ENCODE results near the gene NEDD1.

Gene NEDD1

GRCh38 chr12:96890331-96890730 lies 16.7 kb upstream of the NEDD1 start:
- Histone ChIP-seq H2AFZ (ENCODE audit: low read length) (no peak overlapping the region), H3K4me2 (ENCODE audit: low read depth, low read length) (no peak overlapping the region)

GRCh38 chr12:96892104-96892503 lies 15.0 kb upstream of the NEDD1 start:
- no peaks in the 10 kb centered on the region for H3K9me2 ChIP-seq (replicated peaks; ENCODE audit: insufficient read depth, low read length)

More at GRCh38 chr12:96890331-96890730, 16.7 kb upstream of the NEDD1 start:
- H3K4me1 ChIP-seq (ENCODE audit: low read length), result no peaks in the 10 kb centered on the region
- H3K4me3 ChIP-seq (ENCODE audit: low read length), result no peak overlapping the region
- no peaks in the 10 kb centered on the region for H3F3A ChIP-seq (ENCODE audit: insufficient read depth, low read length)
- no peak overlapping the region for H3K27ac ChIP-seq (ENCODE audit: low read length)
- H3K9me3 ChIP-seq (replicated peaks; ENCODE audit: insufficient read depth, low read length), result no peaks in the 10 kb centered on the region
- no peaks in the 10 kb centered on the region for H4K20me1 ChIP-seq (ENCODE audit: insufficient read depth, low read length)
- no peaks in the 10 kb centered on the region for H3K27me3 ChIP-seq (replicated peaks; ENCODE audit: insufficient read depth, low read length)
- DNase-seq, result no peak
- no peaks in the 10 kb centered on the region for H3K79me2 ChIP-seq (ENCODE audit: low read length)
- no peaks in the 10 kb centered on the region for H3K9me2 ChIP-seq (replicated peaks; ENCODE audit: insufficient read depth, low read length)
- TF ChIP-seq CTCF (IDR thresholded peaks at IDR 0.05; ENCODE audit: low read length), result no peak
- no peak for TF ChIP-seq EZH2phosphoT487 (IDR thresholded peaks at IDR 0.05; ENCODE audit: low read length)
- no peak for TF ChIP-seq EZH2 (optimal IDR thresholded peaks at IDR 0.05; ENCODE audit: low read depth, low read length)
- no peaks in the 10 kb centered on the region for H3K36me3 ChIP-seq (replicated peaks; ENCODE audit: insufficient read depth, low read length)
- H3K9ac ChIP-seq (ENCODE audit: low read length), result no peak overlapping the region

GRCh38 chr12:96897421-96897820 lies 9.6 kb upstream of the NEDD1 start:
- H3K9me2 ChIP-seq (replicated peaks; ENCODE audit: insufficient read depth, low read length), result no peaks in the 10 kb centered on the region
- no peaks in the 10 kb centered on the region for H3F3A ChIP-seq (ENCODE audit: insufficient read depth, low read length)
- no peak for TF ChIP-seq EZH2phosphoT487 (IDR thresholded peaks at IDR 0.05; ENCODE audit: low read length)
- no peak for TF ChIP-seq CTCF (IDR thresholded peaks at IDR 0.05; ENCODE audit: low read length)
- no peak for TF ChIP-seq EZH2 (optimal IDR thresholded peaks at IDR 0.05; ENCODE audit: low read depth, low read length)
- H4K20me1 ChIP-seq (ENCODE audit: insufficient read depth, low read length), result no peaks in the 10 kb centered on the region
- H3K4me2 ChIP-seq (ENCODE audit: low read depth, low read length), result no peak overlapping the region
- no peak for DNase-seq
- no peaks in the 10 kb centered on the region for H3K79me2 ChIP-seq (ENCODE audit: low read length)
- H3K27ac ChIP-seq (ENCODE audit: low read length), result no peak overlapping the region
- no peaks in the 10 kb centered on the region for H3K36me3 ChIP-seq (replicated peaks; ENCODE audit: insufficient read depth, low read length)
- H3K4me3 ChIP-seq (ENCODE audit: low read length), result no peak overlapping the region
- H3K27me3 ChIP-seq (replicated peaks; ENCODE audit: insufficient read depth, low read length), result no peaks in the 10 kb centered on the region
- no peaks in the 10 kb centered on the region for H3K9me3 ChIP-seq (replicated peaks; ENCODE audit: insufficient read depth, low read length)
- no peak overlapping the region for H3K9ac ChIP-seq (ENCODE audit: low read length)
- H3K4me1 ChIP-seq (ENCODE audit: low read length), result no peaks in the 10 kb centered on the region
- no peak overlapping the region for H2AFZ ChIP-seq (ENCODE audit: low read length)

More at GRCh38 chr12:96892104-96892503, 15.0 kb upstream of the NEDD1 start:
- Histone ChIP-seq H3K9ac (ENCODE audit: low read length) (no peak overlapping the region), H3K4me1 (ENCODE audit: low read length) (no peaks in the 10 kb centered on the region), H3K9me3 (replicated peaks; ENCODE audit: insufficient read depth, low read length) (no peaks in the 10 kb centered on the region), H2AFZ (ENCODE audit: low read length) (no peak overlapping the region), H3F3A (ENCODE audit: insufficient read depth, low read length) (no peaks in the 10 kb centered on the region), H3K27ac (ENCODE audit: low read length) (no peak overlapping the region), H3K4me2 (ENCODE audit: low read depth, low read length) (no peak overlapping the region), H3K4me3 (ENCODE audit: low read length) (no peak overlapping the region), H3K36me3 (replicated peaks; ENCODE audit: insufficient read depth, low read length) (no peaks in the 10 kb centered on the region), H3K79me2 (ENCODE audit: low read length) (no peaks in the 10 kb centered on the region), H3K27me3 (replicated peaks; ENCODE audit: insufficient read depth, low read length) (no peaks in the 10 kb centered on the region), H4K20me1 (ENCODE audit: insufficient read depth, low read length) (no peaks in the 10 kb centered on the region)
- TF ChIP-seq EZH2 (optimal IDR thresholded peaks at IDR 0.05; ENCODE audit: low read depth, low read length) (no peak), EZH2phosphoT487 (IDR thresholded peaks at IDR 0.05; ENCODE audit: low read length) (no peak), CTCF (IDR thresholded peaks at IDR 0.05; ENCODE audit: low read length) (no peak)
- DNase-seq, result no peak

Measured in MM.1S (cell line).